ENCODE data around the gene CKS2. TPM values are rescaled to one million over a fixed set of nuclear protein-coding genes. Genes with fewer than 3 reads are reported as not detected.

Gene CKS2
- total RNA-seq, 3 donors from 2014 or later (not counting 1 experiment from before 2014, with no cell fraction given), result 11.4 to 18.3 (median 16.4) TPM

DNA sequence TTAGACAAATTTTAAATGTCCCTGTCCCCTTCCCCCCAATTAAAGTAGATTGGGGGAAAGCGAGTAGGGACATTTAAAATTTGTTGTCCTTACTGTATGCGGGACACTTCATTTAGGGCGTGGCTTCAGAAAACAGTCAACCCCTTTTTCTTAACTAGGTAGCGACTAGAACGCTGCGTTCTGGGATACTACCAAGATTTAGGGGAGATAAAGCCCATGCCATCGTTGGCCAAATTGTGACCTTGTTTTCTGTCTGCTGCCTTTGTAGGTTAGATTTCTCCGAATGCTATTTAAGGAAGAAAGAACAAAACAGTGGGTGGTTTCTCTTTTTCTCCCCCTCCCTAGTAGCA, 1.2 kb downstream of the CKS2 start:
- Mint-ChIP-seq H3K9me3 (no peaks in the 10 kb centered on the region), H3K36me3 (no peaks in the 10 kb centered on the region), H3K27me3 (ENCODE audit: low read depth in 2 of 2) (no peaks in the 10 kb centered on the region), H3K4me1 (peaks cover 16 to 23% of the 10 kb centered on the region in 2 donors), H3K27ac (peak overlapping the region; percentile 97 to 99), H3K4me3 (peak overlapping the region; percentile 67)
- intact Hi-C loops (cut with micrococcal nuclease), result loop anchor here (5.0 kb wide), 1 partner anchor 110 kb away; no protein-coding TSS in a partner anchor
- TF ChIP-seq, protein P1, sequence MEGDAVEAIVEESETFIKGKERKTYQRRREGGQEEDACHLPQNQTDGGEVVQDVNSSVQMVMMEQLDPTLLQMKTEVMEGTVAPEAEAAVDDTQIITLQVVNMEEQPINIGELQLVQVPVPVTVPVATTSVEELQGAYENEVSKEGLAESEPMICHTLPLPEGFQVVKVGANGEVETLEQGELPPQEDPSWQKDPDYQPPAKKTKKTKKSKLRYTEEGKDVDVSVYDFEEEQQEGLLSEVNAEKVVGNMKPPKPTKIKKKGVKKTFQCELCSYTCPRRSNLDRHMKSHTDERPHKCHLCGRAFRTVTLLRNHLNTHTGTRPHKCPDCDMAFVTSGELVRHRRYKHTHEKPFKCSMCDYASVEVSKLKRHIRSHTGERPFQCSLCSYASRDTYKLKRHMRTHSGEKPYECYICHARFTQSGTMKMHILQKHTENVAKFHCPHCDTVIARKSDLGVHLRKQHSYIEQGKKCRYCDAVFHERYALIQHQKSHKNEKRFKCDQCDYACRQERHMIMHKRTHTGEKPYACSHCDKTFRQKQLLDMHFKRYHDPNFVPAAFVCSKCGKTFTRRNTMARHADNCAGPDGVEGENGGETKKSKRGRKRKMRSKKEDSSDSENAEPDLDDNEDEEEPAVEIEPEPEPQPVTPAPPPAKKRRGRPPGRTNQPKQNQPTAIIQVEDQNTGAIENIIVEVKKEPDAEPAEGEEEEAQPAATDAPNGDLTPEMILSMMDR (IDR thresholded peaks at IDR 0.05), result no peak
- ATAC-seq (no peak), DNase-seq (peak in 1 of 2 donors; percentile 28)
- H3K4me1 ChIP-seq (ENCODE audit: control insufficient read depth, insufficient read depth, low read length), result peaks cover 18% of the 10 kb centered on the region
- H3K36me3 ChIP-seq (ENCODE audit: control insufficient read depth, insufficient read depth, low read length), result peaks cover 6% of the 10 kb centered on the region
- peak overlapping the region; percentile 60 for H3K4me3 ChIP-seq (ENCODE audit: low read length)
- H3K27me3 ChIP-seq (ENCODE audit: control insufficient read depth, insufficient read depth, low read length), result no peaks in the 10 kb centered on the region
- H3K27ac ChIP-seq (ENCODE audit: low read length), result no peak overlapping the region
- WGBS (ENCODE audit: insufficient coverage), result under 1% methylated on average over 6 of the region's 8 CpGs
- H3K9me3 ChIP-seq (ENCODE audit: control insufficient read depth, insufficient read depth, low read length), result no peaks in the 10 kb centered on the region

GRCh38 chr9:89313842-89314241, 2.8 kb downstream of the CKS2 start:
- 60% methylated on average over 1 of the region's 1 CpG for WGBS (ENCODE audit: insufficient coverage)
- H3K27me3 ChIP-seq (ENCODE audit: control insufficient read depth, insufficient read depth, low read length), result no peaks in the 10 kb centered on the region
- H3K4me3 ChIP-seq (ENCODE audit: low read length), result no peak overlapping the region
- Mint-ChIP-seq H3K36me3 (no peaks in the 10 kb centered on the region), H3K9me3 (no peaks in the 10 kb centered on the region), H3K4me3 (no peak overlapping the region), H3K27me3 (ENCODE audit: low read depth in 2 of 2) (no peaks in the 10 kb centered on the region), H3K27ac (no peak overlapping the region), H3K4me1 (peaks cover 28 to 36% of the 10 kb centered on the region in 2 donors)
- peaks cover 24% of the 10 kb centered on the region for H3K4me1 ChIP-seq (ENCODE audit: control insufficient read depth, insufficient read depth, low read length)
- TF ChIP-seq, protein P1 (IDR thresholded peaks at IDR 0.05), result no peak
- peaks cover 6% of the 10 kb centered on the region for H3K36me3 ChIP-seq (ENCODE audit: control insufficient read depth, insufficient read depth, low read length)
- ATAC-seq (no peak), DNase-seq (no peak)
- H3K9me3 ChIP-seq (ENCODE audit: control insufficient read depth, insufficient read depth, low read length), result no peaks in the 10 kb centered on the region
- intact Hi-C loops (cut with micrococcal nuclease), result loop anchor here (5.0 kb wide), 1 partner anchor 108 kb away; no protein-coding TSS in a partner anchor
- H3K27ac ChIP-seq (ENCODE audit: low read length), result no peak overlapping the region

- peaks cover 22% of the 10 kb centered on the region for H3K4me1 ChIP-seq (ENCODE audit: control insufficient read depth, insufficient read depth, low read length)
- peaks cover 6% of the 10 kb centered on the region for H3K36me3 ChIP-seq (ENCODE audit: control insufficient read depth, insufficient read depth, low read length)
- H3K27ac ChIP-seq (ENCODE audit: low read length), result no peak overlapping the region
- H3K9me3 ChIP-seq (ENCODE audit: control insufficient read depth, insufficient read depth, low read length), result no peaks in the 10 kb centered on the region
- no peak overlapping the region for H3K4me3 ChIP-seq (ENCODE audit: low read length)
- ATAC-seq (no peak), DNase-seq (no peak)
- intact Hi-C loops (cut with micrococcal nuclease), result loop anchor here (5.0 kb wide), 1 partner anchor 107 kb away; no protein-coding TSS in a partner anchor
- Mint-ChIP-seq H3K4me3 (no peak overlapping the region), H3K36me3 (no peaks in the 10 kb centered on the region), H3K9me3 (no peaks in the 10 kb centered on the region), H3K27ac (peak overlapping the region in 1 of 2 donors; percentile 48), H3K27me3 (ENCODE audit: low read depth in 2 of 2) (no peaks in the 10 kb centered on the region), H3K4me1 (peaks cover 39 to 46% of the 10 kb centered on the region in 2 donors)
- H3K27me3 ChIP-seq (ENCODE audit: control insufficient read depth, insufficient read depth, low read length), result no peaks in the 10 kb centered on the region
- WGBS (ENCODE audit: insufficient coverage), result 100% methylated on average over 1 of the region's 1 CpG
- TF ChIP-seq, protein P1 (IDR thresholded peaks at IDR 0.05), result no peak
These were observed 4.0 kb downstream of the CKS2 start for GRCh38 chr9:89314955-89315354.

- TF ChIP-seq, protein P1 (IDR thresholded peaks at IDR 0.05), result no peak
- Histone ChIP-seq H3K4me3 (ENCODE audit: low read length) (no peak overlapping the region), H3K4me1 (ENCODE audit: control insufficient read depth, insufficient read depth, low read length) (peaks cover 23% of the 10 kb centered on the region), H3K9me3 (ENCODE audit: control insufficient read depth, insufficient read depth, low read length) (no peaks in the 10 kb centered on the region), H3K27ac (ENCODE audit: low read length) (no peak overlapping the region), H3K36me3 (ENCODE audit: control insufficient read depth, insufficient read depth, low read length) (peaks cover 9% of the 10 kb centered on the region), H3K27me3 (ENCODE audit: control insufficient read depth, insufficient read depth, low read length) (no peaks in the 10 kb centered on the region)
- ATAC-seq (no peak), DNase-seq (no peak)
- Mint-ChIP-seq H3K4me1 (peaks cover 39 to 45% of the 10 kb centered on the region in 2 donors), H3K9me3 (no peaks in the 10 kb centered on the region), H3K27me3 (ENCODE audit: low read depth in 2 of 2) (no peaks in the 10 kb centered on the region), H3K36me3 (no peaks in the 10 kb centered on the region), H3K27ac (peak overlapping the region in 1 of 2 donors; percentile 48), H3K4me3 (no peak overlapping the region)
- intact Hi-C loops (cut with micrococcal nuclease), result no loop called here
These were observed 4.5 kb downstream of the CKS2 start for GRCh38 chr9:89315482-89315881.
